Adrenal gland (tissue), 12 donors: ENCODE data around the gene BICDL1. TPM values are rescaled to one million over a fixed set of nuclear protein-coding genes. Genes with fewer than 3 reads are reported as not detected.
"Not testable (repeated sequence)": the region's sequence is repeated elsewhere in the genome, so short reads cannot be mapped to it uniquely, and the experiment has no call there.

Experiments used
- DNase-seq, 7 donors: peaks; one replicate each; pipeline ENCODE4 v3.0.0-alpha.2; 2019 to 2020
- H3K27ac ChIP-seq, 5 donors: fragments of 200-600 bp; sonication (generic) in 4 of 5; 1 replicate in 3 of 5; 2 replicates in 2 of 5; pipeline versions ENCODE4 v1.5.1 to v1.8.0; 2016 to 2020; ENCODE audit warnings: mild to moderate bottlenecking in 1 of 5
- H3K27me3 ChIP-seq: fragments of 200-600 bp; 2 replicates; pipeline ENCODE4 v1.8.0; 2021
- H3K36me3 ChIP-seq, 2 donors: fragments of 200-600 bp; replicated peaks in 1 of 2; 1 replicate in 1 of 2; 2 replicates in 1 of 2; pipeline versions ENCODE4 v1.5.1 to v1.8.0; 2018 to 2022
- H3K4me1 ChIP-seq, 2 donors: fragments of 200-600 bp; replicated peaks in 1 of 2; 1 replicate in 1 of 2; 2 replicates in 1 of 2; pipeline versions ENCODE4 v1.5.1 to v1.8.0; 2018 to 2021
- H3K4me3 ChIP-seq, 4 donors: fragments of 200-600 bp; sonication (generic) in 3 of 4; one replicate each; pipeline ENCODE4 v1.5.1; 2016 to 2018
- H3K9me3 ChIP-seq, 3 donors: fragments of 200-600 bp; sonication (generic) in 1 of 3; replicated peaks in 1 of 3; 1 replicate in 2 of 3; 2 replicates in 1 of 3; pipeline versions ENCODE4 v1.5.1 to v1.8.0; 2016 to 2021
- POLR2A ChIP-seq, 2 donors: fragments of 450-650 bp; IDR thresholded peaks; one replicate each; pipeline ENCODE4 v1.6.1; 2017; ENCODE audit warnings: antibody characterized with exemption in 2 of 2, mild to moderate bottlenecking in 2 of 2, moderate library complexity in 1 of 2
- WGBS, 4 donors: extraction: QIAGEN DNeasy Blood & Tissue Kit in 2 of 4; methylation state at CpG; one replicate each; pipeline versions ENCODE4 v1.1.5 to v1.1.7; 2013 to 2017; 5-methylcytosine and 5-hydroxymethylcytosine counted together
- intact Hi-C, 2 donors: fragments of 100-400 bp; cut with DNase I; formaldehyde crosslinking; loops; one replicate each; pipeline versions ENCODE4 v1.14.1 to v1.15.0; 2022 to 2023
- polyA plus RNA-seq, 3 donors: library from polyadenylated mRNA; stranded (reverse); fragments of 200-250 nt in 2 of 3; fragments of 350-450 nt in 1 of 3; fragmentation: Illumina TruSeq in 1 of 3; extraction: RNeasy Lipid Tissue Mini Kit (QIAGEN cat#74804) in 1 of 3; gene quantifications; one replicate each; pipeline ENCODE4 v1.2.3, GENCODE V29; 2013 to 2014
- total RNA-seq, 9 donors: library from RNA; depleted of rRNA in 4 of 9; stranded (reverse); fragments of >200 nt in 4 of 9; fragments of 120-200 nt in 1 of 9; fragmentation: NEBNext Ultra II Directional in 1 of 9; extraction: Animal tissue kit (Norgen Biotek cat#: 25700) in 1 of 9; gene quantifications; one replicate each; pipeline versions ENCODE4 v1.1.0 to v1.2.4, GENCODE V29; 2013 to 2023
- TF ChIP-seq, protein P1 (sequence below), 6 experiments: fragments of 450-650 bp in 4 of 6; fragments of 200-600 bp in 2 of 6; sonication (generic) in 1 of 6; IDR thresholded peaks; 1 replicate in 5 of 6; 2 replicates in 1 of 6; pipeline versions ENCODE4 v1.5.1 to v1.8.0; 2016 to 2021; ENCODE audit warnings: antibody characterized with exemption in 6 of 6, mild to moderate bottlenecking in 2 of 6, moderate library complexity in 1 of 6
- donor health status: healthy with polysubstance abuse.
- donor health status: Bipolar disorder and iron deficiency.
- donor health status: DM: yes; HTN: yes; CAD: no.
- donor health status: DM: no; HTN: no; CAD: no.
- donor health status: DM: no; HTN: no; CAD: no.
- donor health status: DM: yes; HTN: yes; CAD: no.

Gene BICDL1
- total and polyA plus RNA-seq, 12 donors = 0.35 to 24.0 (median 2.7) TPM

DNA sequence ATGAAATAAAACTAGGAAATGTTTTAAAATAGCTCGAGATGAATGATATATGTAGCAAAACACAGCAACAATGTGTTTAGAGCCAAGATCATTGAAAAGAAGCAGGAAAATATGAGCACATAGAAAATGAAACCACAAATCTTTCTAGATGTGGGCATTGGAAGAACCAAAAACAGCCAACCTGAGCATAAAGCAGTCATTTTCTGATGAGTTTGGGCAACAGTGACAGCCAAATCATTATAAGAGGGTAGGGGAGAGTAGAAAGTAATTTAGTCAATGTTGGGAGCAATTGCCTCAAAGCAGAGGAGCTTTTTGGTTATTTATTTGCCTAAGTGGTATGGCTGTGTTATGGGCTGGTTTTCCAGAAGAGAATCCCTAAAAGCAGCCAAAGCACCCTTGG lies 8.8 kb upstream of the BICDL1 start:
- Histone ChIP-seq H3K9me3 (no peaks in the 10 kb centered on the region), H3K4me1 (no peaks in the 10 kb centered on the region), H3K27me3 (peaks cover 11% of the 10 kb centered on the region), H3K27ac (no peak overlapping the region), H3K4me3 (no peak overlapping the region), H3K36me3 (no peaks in the 10 kb centered on the region)
- DNase-seq = no peak
- TF ChIP-seq, protein P1, sequence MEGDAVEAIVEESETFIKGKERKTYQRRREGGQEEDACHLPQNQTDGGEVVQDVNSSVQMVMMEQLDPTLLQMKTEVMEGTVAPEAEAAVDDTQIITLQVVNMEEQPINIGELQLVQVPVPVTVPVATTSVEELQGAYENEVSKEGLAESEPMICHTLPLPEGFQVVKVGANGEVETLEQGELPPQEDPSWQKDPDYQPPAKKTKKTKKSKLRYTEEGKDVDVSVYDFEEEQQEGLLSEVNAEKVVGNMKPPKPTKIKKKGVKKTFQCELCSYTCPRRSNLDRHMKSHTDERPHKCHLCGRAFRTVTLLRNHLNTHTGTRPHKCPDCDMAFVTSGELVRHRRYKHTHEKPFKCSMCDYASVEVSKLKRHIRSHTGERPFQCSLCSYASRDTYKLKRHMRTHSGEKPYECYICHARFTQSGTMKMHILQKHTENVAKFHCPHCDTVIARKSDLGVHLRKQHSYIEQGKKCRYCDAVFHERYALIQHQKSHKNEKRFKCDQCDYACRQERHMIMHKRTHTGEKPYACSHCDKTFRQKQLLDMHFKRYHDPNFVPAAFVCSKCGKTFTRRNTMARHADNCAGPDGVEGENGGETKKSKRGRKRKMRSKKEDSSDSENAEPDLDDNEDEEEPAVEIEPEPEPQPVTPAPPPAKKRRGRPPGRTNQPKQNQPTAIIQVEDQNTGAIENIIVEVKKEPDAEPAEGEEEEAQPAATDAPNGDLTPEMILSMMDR (IDR thresholded peaks at IDR 0.05) = no peak
- no peak for TF ChIP-seq POLR2A (IDR thresholded peaks at IDR 0.05)
- 21 to 44% (median 31%) methylated on average over 1 of the region's 1 CpG for WGBS, 4 donors
- intact Hi-C loops = no loop called here

DNA sequence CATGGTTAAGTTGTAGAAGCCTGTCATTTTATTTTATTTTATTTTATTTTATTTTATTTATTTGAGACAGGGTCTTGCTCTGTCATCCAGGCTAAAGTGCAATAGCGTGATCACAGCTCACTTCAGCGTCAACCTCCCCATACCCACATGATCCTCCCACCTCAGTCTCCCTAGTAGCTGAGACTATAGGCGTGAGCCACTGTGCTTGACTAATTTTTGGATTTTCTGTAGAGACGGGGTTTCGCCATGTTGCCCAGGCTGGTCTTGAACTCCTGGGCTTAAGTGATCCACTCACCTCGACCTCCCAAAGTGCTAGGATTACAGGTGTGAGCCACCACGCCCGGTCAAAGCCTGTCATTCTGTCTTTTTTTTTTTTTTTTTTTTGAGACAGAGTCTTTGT lies 8.3 kb upstream of the BICDL1 start:
- H3K27ac ChIP-seq, intact Hi-C loops, H3K4me3 ChIP-seq, H3K4me1 ChIP-seq, H3K9me3 ChIP-seq, H3K36me3 ChIP-seq, DNase-seq: not testable (repeated sequence)
- H3K27me3 ChIP-seq = peaks cover 11% of the 10 kb centered on the region
- 74 to 90% (median 85%) methylated on average over 8 of the region's 8 CpGs for WGBS, 4 donors

DNA sequence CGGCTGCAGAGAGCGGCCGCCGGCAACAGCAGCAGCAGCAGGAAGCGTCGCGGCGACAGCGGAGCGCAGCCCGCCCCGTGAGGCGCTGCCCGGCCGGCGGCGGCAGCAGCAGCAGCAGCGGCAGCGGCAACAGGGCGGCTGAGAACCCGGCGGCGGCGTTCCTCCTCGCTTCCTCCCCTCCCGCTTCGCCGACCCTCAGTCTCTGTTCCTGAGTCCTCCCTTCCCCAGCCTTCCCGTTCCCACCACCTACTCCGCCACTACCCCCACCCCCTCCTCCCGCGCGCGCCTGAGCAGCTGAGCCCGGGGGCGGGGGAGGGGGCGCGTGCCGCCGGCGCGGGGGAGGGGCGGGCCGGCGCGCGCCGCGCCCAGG lies 310 bp downstream of the BICDL1 start:
- intact Hi-C loops = loop anchor here in 1 of 2 donors (5.0 kb wide), 1 partner anchor 98 kb away; no protein-coding TSS in a partner anchor
- TF ChIP-seq, protein P1 (IDR thresholded peaks at IDR 0.05) = no peak
- no peak for TF ChIP-seq POLR2A (IDR thresholded peaks at IDR 0.05)
- H3K27ac ChIP-seq = peak overlapping the region in 3 of 5 donors; percentile 35 to 81 (median 69)
- peaks cover 3 to 14% of the 10 kb centered on the region in 2 donors for H3K4me1 ChIP-seq
- DNase-seq = peak in 3 of 7 donors; percentile 13 to 35 (median 20)
- H3K27me3 ChIP-seq = no peaks in the 10 kb centered on the region
- no peaks in the 10 kb centered on the region for H3K9me3 ChIP-seq
- H3K4me3 ChIP-seq = peak overlapping the region in 2 of 4 donors; percentile 10 to 80
- 0 to 7% (median 0%) methylated on average over 3 to 48 of the region's 49 CpGs; no CpG with 5 or more reads in 1 of the 4 donors for WGBS, 4 donors
- H3K36me3 ChIP-seq = no peaks in the 10 kb centered on the region

DNA sequence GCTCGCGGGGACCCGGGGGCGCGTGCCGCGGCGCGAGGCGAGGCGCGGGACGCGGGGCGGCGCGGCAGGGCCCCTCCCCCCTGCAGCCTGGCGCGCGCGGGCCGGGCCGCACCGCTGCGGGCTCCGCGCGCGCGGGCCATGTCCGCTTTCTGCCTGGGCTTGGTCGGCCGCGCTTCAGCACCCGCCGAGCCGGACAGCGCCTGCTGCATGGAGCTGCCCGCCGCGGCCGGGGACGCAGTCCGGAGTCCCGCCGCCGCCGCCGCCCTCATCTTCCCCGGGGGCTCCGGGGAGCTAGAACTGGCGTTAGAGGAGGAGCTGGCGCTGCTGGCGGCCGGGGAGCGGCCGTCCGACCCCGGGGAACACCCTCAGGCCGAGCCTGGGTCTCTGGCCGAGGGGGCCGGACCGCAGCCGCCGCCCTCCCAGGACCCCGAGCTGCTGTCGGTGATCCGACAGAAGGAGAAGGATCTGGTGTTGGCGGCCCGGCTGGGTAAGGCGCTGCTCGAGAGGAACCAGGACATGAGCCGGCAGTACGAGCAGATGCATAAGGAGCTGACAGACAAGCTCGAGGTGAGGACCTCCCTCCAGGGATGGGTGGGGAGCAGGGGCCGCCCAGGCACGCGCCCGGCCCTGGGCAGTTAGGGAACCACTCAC lies 820 bp downstream of the BICDL1 start:
- intact Hi-C loops = loop anchor here in 1 of 2 donors (5.0 kb wide), 1 partner anchor 97 kb away; no protein-coding TSS in a partner anchor
- TF ChIP-seq POLR2A (IDR thresholded peaks at IDR 0.05) = no peak
- TF ChIP-seq, protein P1 (IDR thresholded peaks at IDR 0.05) = no peak
- no peaks in the 10 kb centered on the region for H3K27me3 ChIP-seq
- peaks cover 3 to 14% of the 10 kb centered on the region in 2 donors for H3K4me1 ChIP-seq
- peak; percentile 76 to 89 (median 86) for DNase-seq
- peak overlapping the region in 1 of 4 donors; percentile 35 for H3K4me3 ChIP-seq
- H3K36me3 ChIP-seq = no peaks in the 10 kb centered on the region
- WGBS, 4 donors = 1 to 3% (median 2%) methylated on average over 14 to 77 of the region's 79 CpGs
- peak overlapping the region in 1 of 5 donors; percentile 65 for H3K27ac ChIP-seq
- H3K9me3 ChIP-seq = no peaks in the 10 kb centered on the region
